ENCODE results near the gene HMGCS1. TPM values are rescaled to one million over a fixed set of nuclear protein-coding genes. Genes with fewer than 3 reads are reported as not detected.

Gene HMGCS1
- total and polyA plus RNA-seq, 11 donors: 6.3 to 34.8 (median 30.0) TPM

DNA sequence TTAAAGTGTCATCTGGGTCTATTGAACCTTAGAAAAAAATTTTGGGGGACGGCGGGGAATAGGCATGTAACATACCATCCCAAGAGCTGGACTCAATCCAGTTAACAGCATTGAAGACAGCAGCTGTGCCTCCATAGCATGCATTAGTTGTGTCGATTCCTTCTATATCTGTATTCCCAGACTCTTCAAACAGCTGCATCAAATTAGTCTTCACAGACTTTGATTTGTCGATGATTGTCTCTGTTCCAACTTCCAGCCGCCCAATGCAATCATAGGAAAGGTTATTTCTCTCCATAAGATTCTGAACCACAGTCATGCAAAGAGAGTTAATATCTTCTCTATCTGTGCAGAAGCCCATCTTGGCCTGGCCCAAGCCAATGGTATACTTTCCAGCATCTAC is 14.8 kb downstream of the HMGCS1 start:
- 85 to 90% (median 87%) methylated on average over 5 of the region's 5 CpGs for WGBS, 4 donors
- no peak overlapping the region for H3K4me3 ChIP-seq
- TF ChIP-seq POLR2A (IDR thresholded peaks at IDR 0.05): no peak
- TF ChIP-seq, protein P1, sequence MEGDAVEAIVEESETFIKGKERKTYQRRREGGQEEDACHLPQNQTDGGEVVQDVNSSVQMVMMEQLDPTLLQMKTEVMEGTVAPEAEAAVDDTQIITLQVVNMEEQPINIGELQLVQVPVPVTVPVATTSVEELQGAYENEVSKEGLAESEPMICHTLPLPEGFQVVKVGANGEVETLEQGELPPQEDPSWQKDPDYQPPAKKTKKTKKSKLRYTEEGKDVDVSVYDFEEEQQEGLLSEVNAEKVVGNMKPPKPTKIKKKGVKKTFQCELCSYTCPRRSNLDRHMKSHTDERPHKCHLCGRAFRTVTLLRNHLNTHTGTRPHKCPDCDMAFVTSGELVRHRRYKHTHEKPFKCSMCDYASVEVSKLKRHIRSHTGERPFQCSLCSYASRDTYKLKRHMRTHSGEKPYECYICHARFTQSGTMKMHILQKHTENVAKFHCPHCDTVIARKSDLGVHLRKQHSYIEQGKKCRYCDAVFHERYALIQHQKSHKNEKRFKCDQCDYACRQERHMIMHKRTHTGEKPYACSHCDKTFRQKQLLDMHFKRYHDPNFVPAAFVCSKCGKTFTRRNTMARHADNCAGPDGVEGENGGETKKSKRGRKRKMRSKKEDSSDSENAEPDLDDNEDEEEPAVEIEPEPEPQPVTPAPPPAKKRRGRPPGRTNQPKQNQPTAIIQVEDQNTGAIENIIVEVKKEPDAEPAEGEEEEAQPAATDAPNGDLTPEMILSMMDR (IDR thresholded peaks at IDR 0.05): no peak
- H3K9me3 ChIP-seq: no peaks in the 10 kb centered on the region
- intact Hi-C loops (cut with DNase I): no loop called here
- H3K4me1 ChIP-seq: peaks cover 0 to 33% (median 4%) of the 10 kb centered on the region in 12 donors
- no peak for ATAC-seq
- H3K27me3 ChIP-seq: no peaks in the 10 kb centered on the region
- no peak for DNase-seq
- peaks cover 0 to 68% (median 56%) of the 10 kb centered on the region in 9 donors for H3K36me3 ChIP-seq
- H3K27ac ChIP-seq: no peak overlapping the region

DNA sequence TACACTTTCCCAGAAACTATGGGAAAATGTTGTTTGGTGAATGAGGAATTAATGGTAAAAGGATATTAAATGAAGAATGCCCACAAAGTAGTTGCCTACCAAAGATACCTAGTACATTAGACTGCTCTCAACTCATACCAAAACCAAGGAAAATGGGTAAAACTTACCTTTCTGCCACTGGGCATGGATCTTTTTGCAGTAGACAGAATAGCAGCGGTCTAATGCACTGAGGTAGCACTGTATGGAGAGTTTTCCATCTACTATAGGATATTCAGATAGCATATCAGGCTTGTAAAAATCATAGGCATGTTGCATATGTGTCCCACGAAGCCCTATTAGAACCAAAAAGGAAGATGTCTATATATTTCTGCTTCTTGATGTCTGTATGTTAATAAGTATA is 16.4 kb downstream of the HMGCS1 start:
- Histone ChIP-seq H3K4me3 (no peak overlapping the region), H3K27me3 (no peaks in the 10 kb centered on the region), H3K4me1 (peaks cover 0 to 24% (median 2%) of the 10 kb centered on the region in 12 donors), H3K9me3 (no peaks in the 10 kb centered on the region), H3K36me3 (peaks cover 0 to 85% (median 72%) of the 10 kb centered on the region in 9 donors), H3K27ac (no peak overlapping the region)
- intact Hi-C loops (cut with DNase I): no loop called here
- DNase-seq (no peak), ATAC-seq (no peak)
- WGBS, 4 donors: 92 to 98% (median 95%) methylated on average over 2 of the region's 2 CpGs
- TF ChIP-seq POLR2A (IDR thresholded peaks at IDR 0.05): no peak
- TF ChIP-seq, protein P1 (IDR thresholded peaks at IDR 0.05): no peak

DNA sequence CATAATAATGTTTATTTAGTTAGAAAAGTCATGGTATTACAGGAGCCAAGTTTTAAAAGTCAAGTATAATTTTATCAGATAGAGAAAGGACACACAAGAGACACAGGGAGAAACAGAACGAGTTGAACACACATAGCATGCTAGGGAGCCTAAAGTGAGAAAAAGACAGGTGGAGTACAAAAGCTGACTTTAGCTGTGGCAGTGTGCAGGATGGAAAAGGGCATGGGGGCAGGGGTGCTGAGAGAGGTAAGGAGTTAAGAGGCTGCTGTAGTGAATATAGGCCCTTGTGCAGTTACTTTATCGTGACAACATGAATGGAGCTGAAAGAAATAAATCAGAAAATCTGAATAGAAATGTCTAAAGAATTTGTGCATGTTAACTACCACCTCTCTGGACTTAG is 18.0 kb downstream of the HMGCS1 start:
- DNase-seq (no peak), ATAC-seq (no peak)
- Histone ChIP-seq H3K36me3 (peaks cover 0 to 97% (median 89%) of the 10 kb centered on the region in 9 donors), H3K4me3 (no peak overlapping the region), H3K4me1 (peaks cover 0 to 25% (median 0%) of the 10 kb centered on the region in 12 donors), H3K27me3 (no peaks in the 10 kb centered on the region), H3K9me3 (no peaks in the 10 kb centered on the region), H3K27ac (no peak overlapping the region)
- TF ChIP-seq POLR2A (IDR thresholded peaks at IDR 0.05): no peak
- TF ChIP-seq, protein P1 (IDR thresholded peaks at IDR 0.05): no peak
- 55 to 60% (median 58%) methylated on average over 2 of the region's 2 CpGs for WGBS, 4 donors
- intact Hi-C loops (cut with DNase I): no loop called here

DNA sequence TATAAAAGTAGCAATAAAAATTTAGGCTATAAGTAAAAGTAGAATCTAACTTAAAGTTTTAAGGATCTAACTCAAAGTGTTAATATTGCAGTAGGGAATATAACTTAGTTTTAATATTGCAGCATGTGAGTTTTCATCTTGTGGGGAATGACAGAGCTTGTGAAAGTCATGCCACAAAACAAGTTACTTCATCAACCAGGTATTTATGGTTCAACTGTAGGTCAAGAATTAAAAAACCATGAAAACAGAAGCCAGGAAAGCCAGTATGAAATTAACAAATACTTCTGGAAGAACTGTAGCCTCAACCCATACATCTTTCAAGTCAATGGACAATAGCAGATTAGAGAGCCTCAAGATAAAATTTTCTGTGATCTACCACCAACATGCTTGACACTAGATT is 19.0 kb downstream of the HMGCS1 start:
- no peaks in the 10 kb centered on the region for H3K27me3 ChIP-seq
- peaks cover 0 to 26% (median 0%) of the 10 kb centered on the region in 12 donors for H3K4me1 ChIP-seq
- no peak for DNase-seq
- no peak overlapping the region for H3K4me3 ChIP-seq
- peaks cover 0 to 100% (median 91%) of the 10 kb centered on the region in 9 donors for H3K36me3 ChIP-seq
- H3K27ac ChIP-seq: no peak overlapping the region
- H3K9me3 ChIP-seq: no peaks in the 10 kb centered on the region
- intact Hi-C loops (cut with DNase I): no loop called here
- TF ChIP-seq POLR2A (IDR thresholded peaks at IDR 0.05): no peak
- TF ChIP-seq, protein P1 (IDR thresholded peaks at IDR 0.05): no peak
- ATAC-seq: no peak
